HepG2 (cell line): ENCODE measurements around the gene SRP72. TPM values are rescaled to one million over a fixed set of nuclear protein-coding genes. Genes with fewer than 3 reads are reported as not detected.

Source experiments
- ADNP ChIP-seq: sonication (generic); formaldehyde crosslinking; IDR thresholded peaks from 2 replicates; pipeline ENCODE4 v1.4.0; 2020; ENCODE audit warnings: missing genetic modification reagents
- JARID2 ChIP-seq: sonication (generic); formaldehyde crosslinking; IDR thresholded peaks from 2 replicates; pipeline ENCODE4 v1.8.1; 2023; ENCODE audit warnings: missing genetic modification reagents, inconsistent platforms; ENCODE audit not compliant: insufficient replicate concordance
- NFIC ChIP-seq: IDR thresholded peaks from 2 replicates; pipeline ENCODE4 v1.6.1; 2012; ENCODE audit warnings: mild to moderate bottlenecking, low read length, inconsistent platforms
- SETDB1 ChIP-seq: sonication (generic); formaldehyde crosslinking; IDR thresholded peaks from 2 replicates; pipeline ENCODE4 v1.5.1; 2020; ENCODE audit warnings: missing genetic modification reagents, mild to moderate bottlenecking, borderline replicate concordance
- SMYD3 ChIP-seq: sonication (generic); formaldehyde crosslinking; IDR thresholded peaks from 2 replicates; pipeline ENCODE4 v1.8.1; 2023; ENCODE audit warnings: mild to moderate bottlenecking, missing genetic modification reagents
- ZBTB26 ChIP-seq: IDR thresholded peaks from 2 replicates; pipeline ENCODE4 v1.6.1; 2016; ENCODE audit warnings: missing compliant biosample characterization, missing genetic modification reagents, borderline replicate concordance
- ZC3H13 ChIP-seq: sonication (generic); formaldehyde crosslinking; IDR thresholded peaks from 2 replicates; pipeline ENCODE4 v1.8.1; 2023; ENCODE audit warnings: mild to moderate bottlenecking, missing genetic modification reagents, moderate library complexity
- ZFP91 ChIP-seq: sonication (generic); formaldehyde crosslinking; IDR thresholded peaks from 2 replicates; pipeline ENCODE4 v1.9.0; 2022; ENCODE audit warnings: missing genetic modification reagents, mild to moderate bottlenecking, borderline replicate concordance
- ZNF121 ChIP-seq: sonication (generic); formaldehyde crosslinking; IDR thresholded peaks from 2 replicates; pipeline ENCODE4 v1.5.0; 2020; ENCODE audit warnings: mild to moderate bottlenecking, missing genetic modification reagents
- ZNF225 ChIP-seq: sonication (generic); formaldehyde crosslinking; IDR thresholded peaks from 2 replicates; pipeline ENCODE4 v1.4.0; 2020; ENCODE audit warnings: mild to moderate bottlenecking, missing genetic modification reagents
- ZNF263 ChIP-seq: sonication (generic); formaldehyde crosslinking; IDR thresholded peaks from 2 replicates; pipeline ENCODE4 v1.4.0; 2020; ENCODE audit warnings: missing genetic modification reagents
- ZNF558 ChIP-seq: sonication (generic); formaldehyde crosslinking; IDR thresholded peaks from 2 replicates; pipeline ENCODE4 v1.9.0; 2022; ENCODE audit warnings: mild to moderate bottlenecking, missing genetic modification reagents, borderline replicate concordance
- ZNF7 ChIP-seq: IDR thresholded peaks from 2 replicates; pipeline ENCODE4 v1.6.1; 2016; ENCODE audit warnings: missing biosample characterization, missing genetic modification reagents
- ZNF720 ChIP-seq: sonication (generic); formaldehyde crosslinking; IDR thresholded peaks from 2 replicates; pipeline ENCODE4 v1.4.0; 2020; ENCODE audit warnings: missing genetic modification reagents
- polyA plus RNA-seq, 8 experiments: library from polyadenylated mRNA; depleted of rRNA in 3 of 8; stranded (reverse) in 7 of 8; unstranded in 1 of 8; fragments of >200 nt; fragmentation: Illumina TruSeq in 4 of 8; extraction: Trizol in 4 of 8; gene quantifications; 2 replicates each; pipeline versions ENCODE4 v1.2.1 to v1.2.3, GENCODE V29; 2011 to 2016; ENCODE audit warnings: low read depth in 4 of 8, missing spikeins in 1 of 8, mixed read lengths in 1 of 8; ENCODE audit not compliant: insufficient read depth in 1 of 8
- total RNA-seq, 5 experiments: library from RNA; depleted of rRNA; stranded (reverse); fragments of >200 nt; fragmentation: Illumina TruSeq; extraction: Trizol; gene quantifications; 2 replicates each; pipeline ENCODE4 v1.2.3, GENCODE V29; 2016; ENCODE audit warnings: low read depth in 1 of 5
- TF ChIP-seq, protein P1 (sequence below): sonication (generic); formaldehyde crosslinking; IDR thresholded peaks from 2 replicates; pipeline ENCODE4 v1.8.0; 2022; ENCODE audit warnings: missing genetic modification reagents, low read depth, mild to moderate bottlenecking, borderline replicate concordance
- TF ChIP-seq, protein P2 (sequence below), 2 experiments: sonication (generic) in 1 of 2; formaldehyde crosslinking in 1 of 2; IDR thresholded peaks; 2 replicates each; pipeline versions ENCODE4 v1.4.0 to v1.6.1; 2016 to 2020; ENCODE audit warnings: borderline replicate concordance in 1 of 2, low read depth in 1 of 2, mild to moderate bottlenecking in 1 of 2, missing genetic modification reagents in 1 of 2

Gene SRP72
- total and polyA plus RNA-seq, 2 of the 13 experiments (the other 11 are each of a cell fraction or from before 2014, with no cell fraction given) = 64.9 to 75.6 TPM

DNA sequence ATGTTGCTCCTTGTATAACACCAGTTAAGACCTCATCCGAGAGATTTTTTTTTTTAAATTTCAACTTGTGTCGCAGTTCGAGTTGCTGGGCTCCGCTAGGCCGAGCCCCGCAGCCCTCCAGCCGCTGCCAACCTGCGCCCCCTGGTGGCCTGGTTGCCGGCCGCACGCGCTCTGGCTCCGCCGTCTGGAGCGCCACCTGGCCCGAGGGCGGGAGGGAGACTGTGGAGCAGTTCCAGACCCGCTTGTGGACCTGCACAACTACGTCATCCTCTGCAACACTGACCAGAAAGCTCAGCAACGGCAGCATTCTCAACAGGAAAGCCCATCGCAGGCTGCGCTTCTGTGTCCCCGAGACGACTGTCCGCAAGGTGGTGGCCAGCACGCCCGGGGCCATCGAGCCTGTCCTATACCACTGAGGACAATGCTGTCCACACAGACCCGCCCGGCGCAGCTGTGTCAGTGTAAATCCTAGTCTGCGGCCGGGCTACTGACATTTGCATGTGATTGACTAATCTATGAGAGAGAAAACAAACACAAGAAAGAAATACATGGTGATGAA is 77.2 kb downstream of the SRP72 start (continued):
- TF ChIP-seq, protein P1, sequence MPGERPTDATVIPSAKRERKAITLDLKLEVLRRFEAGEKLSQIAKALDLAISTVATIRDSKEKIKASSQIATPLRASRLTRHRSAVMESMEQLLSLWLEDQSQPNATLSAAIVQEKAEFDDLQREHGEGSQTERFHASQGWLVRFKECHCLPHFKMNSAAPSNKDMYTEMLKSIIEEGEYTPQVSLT (CRISPR knock-in tag) = no peak
- TF ChIP-seq ADNP (0 out of 2 replicates have a peak, but pooled peaks have one; percentile 23), ZNF558 (no peak), NFIC (no peak), ZBTB26 (peak; percentile 83; the same call in 1 of the 2 replicates), ZC3H13 (CRISPR knock-in tag) (no peak), ZNF225 (CRISPR knock-in tag) (0 out of 2 replicates have a peak, but pooled peaks have one; percentile 43), JARID2 (CRISPR knock-in tag) (peak; percentile 75), SETDB1 (CRISPR knock-in tag) (no peak), ZFP91 (CRISPR knock-in tag) (peak; percentile 76), SMYD3 (CRISPR knock-in tag) (no peak), ZNF121 (CRISPR knock-in tag) (no peak; the same call in 1 of the 2 replicates), ZNF7 (no peak), ZNF263 (CRISPR knock-in tag) (0 out of 2 replicates have a peak, but pooled peaks have one; percentile 23), ZNF720 (no peak)
- TF ChIP-seq, protein P2, sequence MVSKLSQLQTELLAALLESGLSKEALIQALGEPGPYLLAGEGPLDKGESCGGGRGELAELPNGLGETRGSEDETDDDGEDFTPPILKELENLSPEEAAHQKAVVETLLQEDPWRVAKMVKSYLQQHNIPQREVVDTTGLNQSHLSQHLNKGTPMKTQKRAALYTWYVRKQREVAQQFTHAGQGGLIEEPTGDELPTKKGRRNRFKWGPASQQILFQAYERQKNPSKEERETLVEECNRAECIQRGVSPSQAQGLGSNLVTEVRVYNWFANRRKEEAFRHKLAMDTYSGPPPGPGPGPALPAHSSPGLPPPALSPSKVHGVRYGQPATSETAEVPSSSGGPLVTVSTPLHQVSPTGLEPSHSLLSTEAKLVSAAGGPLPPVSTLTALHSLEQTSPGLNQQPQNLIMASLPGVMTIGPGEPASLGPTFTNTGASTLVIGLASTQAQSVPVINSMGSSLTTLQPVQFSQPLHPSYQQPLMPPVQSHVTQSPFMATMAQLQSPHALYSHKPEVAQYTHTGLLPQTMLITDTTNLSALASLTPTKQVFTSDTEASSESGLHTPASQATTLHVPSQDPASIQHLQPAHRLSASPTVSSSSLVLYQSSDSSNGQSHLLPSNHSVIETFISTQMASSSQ (IDR thresholded peaks at IDR 0.05; ENCODE audit: low read depth) = no peak
- TF ChIP-seq, protein P2 (CRISPR knock-in tag; IDR thresholded peaks at IDR 0.05; ENCODE audit: borderline replicate concordance) = no peak
